Omental fat pad (tissue), 4 donors: ENCODE data around the gene ART3. TPM values are rescaled to one million over a fixed set of nuclear protein-coding genes. Genes with fewer than 3 reads are reported as not detected.
A peak's percentile ranks its signal among the peaks of the same experiment; 100 is the strongest.

Experiments
- ATAC-seq: fragments of 150-250 bp; one replicate; pipeline ENCODE4 v1.9.1; 2016; ENCODE audit warnings: mild to moderate bottlenecking, moderate library complexity; ENCODE audit not compliant: low FRiP score
- DNase-seq: peaks from one replicate; pipeline ENCODE4 v3.0.0-alpha.2; 2019; ENCODE audit warnings: low spot score
- total RNA-seq, 4 donors: library from RNA; depleted of rRNA; stranded (reverse); fragments of >200 nt; gene quantifications; one replicate each; pipeline ENCODE4 v1.1.0, GENCODE V29; 2016
- TF ChIP-seq, protein P1 (sequence below), 3 donors: fragments of 450-650 bp; IDR thresholded peaks; one replicate each; pipeline ENCODE4 v1.5.1; 2016 to 2017; ENCODE audit warnings: antibody characterized with exemption in 3 of 3, mild to moderate bottlenecking in 3 of 3, moderate library complexity in 2 of 3

The ART3 gene
- total RNA-seq, 4 donors from 2014 or later: 1.7 TPM; not detected in 3

DNA sequence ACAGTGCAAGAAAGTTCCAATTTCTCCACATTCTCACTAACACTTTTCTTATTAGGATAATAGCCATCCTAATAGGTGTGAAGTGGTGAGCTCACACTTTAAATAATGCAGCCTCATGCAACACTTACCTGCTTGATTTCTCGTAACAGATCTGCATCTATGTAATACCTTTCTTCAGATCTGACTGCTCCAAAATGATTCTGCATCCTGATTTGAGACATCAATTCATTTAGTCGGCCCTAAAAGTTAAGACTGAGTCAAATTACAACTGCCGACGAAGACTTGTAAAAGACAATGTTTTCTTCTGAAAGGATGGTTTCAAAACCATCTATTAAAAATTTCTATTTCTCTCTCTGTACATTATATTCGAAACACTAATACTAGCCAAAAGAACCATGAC, 43.0 kb downstream of the ART3 start:
- DNase-seq: no peak
- no peak for ATAC-seq
- TF ChIP-seq, protein P1, sequence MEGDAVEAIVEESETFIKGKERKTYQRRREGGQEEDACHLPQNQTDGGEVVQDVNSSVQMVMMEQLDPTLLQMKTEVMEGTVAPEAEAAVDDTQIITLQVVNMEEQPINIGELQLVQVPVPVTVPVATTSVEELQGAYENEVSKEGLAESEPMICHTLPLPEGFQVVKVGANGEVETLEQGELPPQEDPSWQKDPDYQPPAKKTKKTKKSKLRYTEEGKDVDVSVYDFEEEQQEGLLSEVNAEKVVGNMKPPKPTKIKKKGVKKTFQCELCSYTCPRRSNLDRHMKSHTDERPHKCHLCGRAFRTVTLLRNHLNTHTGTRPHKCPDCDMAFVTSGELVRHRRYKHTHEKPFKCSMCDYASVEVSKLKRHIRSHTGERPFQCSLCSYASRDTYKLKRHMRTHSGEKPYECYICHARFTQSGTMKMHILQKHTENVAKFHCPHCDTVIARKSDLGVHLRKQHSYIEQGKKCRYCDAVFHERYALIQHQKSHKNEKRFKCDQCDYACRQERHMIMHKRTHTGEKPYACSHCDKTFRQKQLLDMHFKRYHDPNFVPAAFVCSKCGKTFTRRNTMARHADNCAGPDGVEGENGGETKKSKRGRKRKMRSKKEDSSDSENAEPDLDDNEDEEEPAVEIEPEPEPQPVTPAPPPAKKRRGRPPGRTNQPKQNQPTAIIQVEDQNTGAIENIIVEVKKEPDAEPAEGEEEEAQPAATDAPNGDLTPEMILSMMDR (IDR thresholded peaks at IDR 0.05): no peak

DNA sequence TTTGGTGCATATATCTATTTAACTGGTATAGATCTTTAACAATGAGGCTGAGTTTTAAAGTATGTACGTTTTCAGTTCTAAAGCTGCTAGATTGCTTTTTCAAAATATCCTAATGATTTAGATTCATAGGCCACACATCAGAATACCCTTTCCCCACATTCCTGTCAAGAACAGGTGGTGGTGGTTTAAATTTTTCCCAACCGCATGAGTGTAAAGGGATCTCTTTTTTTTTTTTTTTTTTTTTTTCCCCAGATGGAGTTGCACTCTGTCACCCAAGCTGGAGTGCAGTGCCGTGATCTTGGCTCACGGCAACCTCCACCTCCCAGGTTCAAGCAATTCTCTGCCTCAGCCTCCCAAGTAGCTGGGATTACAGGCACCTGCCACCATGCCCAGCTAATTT, 45.7 kb downstream of the ART3 start:
- DNase-seq (no peak), ATAC-seq (no peak)
- TF ChIP-seq, protein P1 (IDR thresholded peaks at IDR 0.05): no peak

DNA sequence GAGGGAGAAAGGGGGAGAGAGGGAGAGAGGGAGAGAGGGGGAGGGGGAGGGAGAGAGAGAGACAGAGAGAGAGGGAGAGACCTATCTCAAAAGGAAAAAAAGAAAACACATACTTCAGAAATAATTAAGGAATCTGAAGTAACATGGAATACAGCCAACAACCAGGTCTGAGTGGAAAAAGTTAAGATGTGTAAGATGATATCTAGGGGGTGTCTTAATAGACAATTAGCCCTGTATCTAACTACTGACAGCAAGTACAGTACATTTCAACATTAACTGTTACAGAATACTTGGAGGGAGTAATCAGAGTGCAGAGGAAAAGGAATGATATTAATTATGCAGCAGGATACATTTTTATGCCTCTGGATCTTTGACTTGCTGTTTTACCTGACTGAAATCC, 51.3 kb downstream of the ART3 start:
- no peak for ATAC-seq
- DNase-seq: no peak
- TF ChIP-seq, protein P1 (IDR thresholded peaks at IDR 0.05): no peak

DNA sequence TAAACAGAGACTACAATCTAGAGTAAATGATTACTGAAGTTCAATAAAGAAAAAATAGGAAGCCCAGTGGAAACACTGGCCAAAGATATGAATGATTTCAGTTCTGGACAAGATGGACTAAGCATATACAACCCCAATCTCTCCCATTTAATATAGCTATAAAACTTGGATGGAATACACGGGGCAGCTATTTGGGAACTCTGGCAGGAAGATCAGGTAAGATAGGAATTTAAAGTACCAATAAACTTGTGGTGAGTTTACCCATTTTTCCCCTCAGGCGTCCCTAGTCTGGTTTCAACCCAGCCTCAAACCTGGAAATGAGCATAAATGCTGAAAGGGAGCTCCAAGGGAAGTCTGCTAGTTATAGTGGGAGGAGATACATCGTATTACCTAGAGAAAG, 53.2 kb downstream of the ART3 start:
- no peak for DNase-seq
- TF ChIP-seq, protein P1 (IDR thresholded peaks at IDR 0.05): no peak
- no peak for ATAC-seq

DNA sequence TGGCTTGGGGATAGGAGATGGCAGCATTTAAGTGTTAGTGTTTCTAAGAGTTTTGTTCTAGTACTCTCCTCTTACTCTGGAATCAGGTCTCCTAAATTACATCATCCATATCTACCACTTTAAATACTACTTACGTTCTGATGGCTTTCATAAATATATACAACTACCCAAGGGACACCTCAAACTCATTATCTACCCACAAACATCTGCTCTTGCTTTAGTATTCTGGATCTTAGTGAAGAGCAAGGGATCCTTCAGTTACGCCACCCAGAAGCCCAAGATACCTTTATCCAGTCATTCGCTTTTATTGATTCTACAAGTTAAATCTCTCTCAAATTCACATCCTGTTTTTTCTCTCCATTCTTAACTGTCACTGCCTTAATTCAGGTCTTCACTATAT, 66.7 kb downstream of the ART3 start:
- DNase-seq: no peak
- TF ChIP-seq, protein P1 (IDR thresholded peaks at IDR 0.05): no peak
- no peak for ATAC-seq

DNA sequence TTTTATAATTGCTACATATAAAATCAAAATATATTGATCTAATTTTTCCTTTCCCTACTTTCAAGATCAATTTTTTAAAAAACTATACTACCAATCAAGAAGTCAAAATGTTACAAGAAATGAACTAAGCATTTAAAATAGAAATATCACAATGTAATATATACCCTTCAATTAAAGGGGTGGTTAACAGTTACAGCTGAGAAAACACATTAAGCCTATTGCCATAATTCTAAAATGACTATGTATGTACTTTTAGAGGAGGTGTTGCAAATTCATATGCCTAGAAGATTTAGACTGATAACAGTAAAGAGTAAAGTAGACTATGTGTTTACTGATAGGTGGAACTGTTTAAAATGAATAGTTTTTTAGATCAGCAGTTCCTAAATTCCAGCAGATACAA, 70.0 kb downstream of the ART3 start:
- ATAC-seq: no peak
- TF ChIP-seq, protein P1 (IDR thresholded peaks at IDR 0.05): no peak
- no peak for DNase-seq

DNA sequence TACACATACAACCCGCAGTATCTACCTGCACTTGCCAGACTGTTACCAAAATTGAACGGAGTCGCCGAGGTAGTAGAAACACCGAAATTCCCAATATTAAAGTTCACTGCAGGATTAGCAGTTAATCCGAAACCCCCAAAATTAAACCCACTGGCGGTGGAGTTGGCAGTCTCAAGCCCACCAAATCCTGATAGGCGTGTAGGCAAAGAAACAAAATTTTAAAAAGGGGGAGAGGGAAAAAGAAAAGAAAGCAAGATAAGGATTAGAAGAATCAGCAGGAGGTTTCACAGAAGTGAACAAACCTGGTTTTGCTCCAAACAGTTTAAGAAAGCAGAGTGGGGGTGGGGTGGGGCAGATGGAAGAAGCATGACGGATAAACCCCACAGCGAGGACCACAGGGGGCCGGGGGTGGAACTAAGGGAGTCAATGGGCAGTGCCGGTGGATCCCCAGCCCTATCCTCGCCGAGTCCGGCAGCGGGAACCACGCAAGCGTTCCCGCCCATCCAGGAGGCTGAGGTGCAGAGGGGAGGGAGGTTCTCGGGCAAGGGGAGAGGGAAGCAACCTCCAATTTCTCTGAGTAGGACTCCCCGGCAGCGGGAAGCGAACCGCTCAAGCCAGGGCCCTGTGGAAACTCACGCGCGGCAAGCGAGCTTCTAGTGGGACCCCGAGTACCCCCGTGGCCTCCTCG, 73.1 kb downstream of the ART3 start:
- ATAC-seq (peak; percentile 94), DNase-seq (peak; percentile 59)
- TF ChIP-seq, protein P1 (IDR thresholded peaks at IDR 0.05): no peak
